ENCODE measurements around the gene LUC7L2.

DNA sequence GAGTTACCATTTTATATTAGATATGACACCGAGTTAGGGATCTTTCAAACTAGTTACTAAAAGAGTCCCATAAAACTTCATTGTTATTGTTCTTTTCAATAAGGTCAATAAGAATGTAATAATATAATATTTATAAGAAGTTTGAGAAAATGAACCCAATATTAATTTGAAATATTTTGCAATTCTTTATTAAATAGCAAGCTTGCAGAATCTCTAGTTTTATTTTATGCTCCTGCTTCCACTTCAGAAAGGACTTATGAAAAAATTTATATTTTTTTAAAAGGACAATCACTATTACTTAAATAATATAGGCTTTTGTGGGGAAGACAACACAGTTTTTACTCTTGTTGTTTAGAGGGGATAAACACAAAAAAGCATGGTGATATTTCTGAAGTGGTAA, 47.9 kb downstream of the LUC7L2 start:
- TF ChIP-seq, protein P1, sequence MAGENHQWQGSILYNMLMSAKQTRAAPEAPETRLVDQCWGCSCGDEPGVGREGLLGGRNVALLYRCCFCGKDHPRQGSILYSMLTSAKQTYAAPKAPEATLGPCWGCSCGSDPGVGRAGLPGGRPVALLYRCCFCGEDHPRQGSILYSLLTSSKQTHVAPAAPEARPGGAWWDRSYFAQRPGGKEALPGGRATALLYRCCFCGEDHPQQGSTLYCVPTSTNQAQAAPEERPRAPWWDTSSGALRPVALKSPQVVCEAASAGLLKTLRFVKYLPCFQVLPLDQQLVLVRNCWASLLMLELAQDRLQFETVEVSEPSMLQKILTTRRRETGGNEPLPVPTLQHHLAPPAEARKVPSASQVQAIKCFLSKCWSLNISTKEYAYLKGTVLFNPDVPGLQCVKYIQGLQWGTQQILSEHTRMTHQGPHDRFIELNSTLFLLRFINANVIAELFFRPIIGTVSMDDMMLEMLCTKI (IDR thresholded peaks at IDR 0.05; ENCODE audit: partially characterized antibody), result no peak
- no peak for TF ChIP-seq CHD2 (IDR thresholded peaks at IDR 0.05; ENCODE audit: low read depth, low read length)
- TF ChIP-seq BHLHE40 (IDR thresholded peaks at IDR 0.05; ENCODE audit: low read length), result no peak
- no peak for TF ChIP-seq ZFP30 (CRISPR knock-in tag; IDR thresholded peaks at IDR 0.05; ENCODE audit: borderline replicate concordance)
